NT2/D1 (cell line): ENCODE measurements around the gene FXN.

Experiments
- YY1 ChIP-seq: IDR thresholded peaks from 2 replicates; pipeline ENCODE4 v1.6.1; 2011; ENCODE audit not compliant: insufficient read length, insufficient read depth
- ZNF274 ChIP-seq: IDR thresholded peaks from 2 replicates; pipeline ENCODE4 v1.6.1; 2011; ENCODE audit warnings: mild to moderate bottlenecking, low read depth, low read length

DNA sequence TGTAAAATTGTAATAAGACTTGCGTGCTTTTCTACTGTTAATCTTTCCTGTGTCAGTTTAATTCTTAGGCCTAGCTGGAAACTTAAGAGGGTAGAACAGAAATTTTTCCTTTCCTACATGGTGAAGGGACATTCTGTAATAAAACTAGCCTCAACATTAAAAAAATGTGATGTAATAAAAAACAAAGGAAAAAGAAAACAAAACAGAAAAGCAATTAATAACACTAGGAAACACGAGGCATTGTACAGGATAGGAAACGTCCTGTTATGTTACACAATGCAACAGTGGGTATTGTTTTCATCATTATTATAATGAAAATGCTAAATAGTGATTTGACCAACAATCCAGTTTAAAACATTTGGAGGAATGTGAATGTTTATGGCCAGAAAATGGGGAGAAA lies 47.8 kb downstream of the FXN start:
- TF ChIP-seq YY1: no peak
- no peak for TF ChIP-seq ZNF274
